Activated naive CD4-positive, alpha-beta T cell treated with anti-CD3 and anti-CD28 coated beads, Interleukin-2, amount 50 U/mL, for 72 hours (primary cell): ENCODE measurements around the gene CTNND1. TPM values are rescaled to one million over a fixed set of nuclear protein-coding genes. Genes with fewer than 3 reads are reported as not detected.

Experiments
- ATAC-seq, 2 donors: fragments of 150-1000 bp; cut with Tn5 transposase; 2 replicates each; pipeline ENCODE4 v1.10.0; 2021; ENCODE audit warnings: mild to moderate bottlenecking in 2 of 2, moderate library complexity in 2 of 2
- DNase-seq, 2 donors: peaks; one replicate each; pipeline ENCODE4 v3.0.0; 2021 to 2022; ENCODE audit warnings: low spot score in 2 of 2
- H3K27ac Mint-ChIP-seq, 2 donors: one replicate each; pipeline ENCODE4 v1.8.0; 2022; ENCODE audit warnings: mild to moderate bottlenecking in 2 of 2, mixed read lengths in 2 of 2
- H3K36me3 Mint-ChIP-seq, 2 donors: one replicate each; pipeline ENCODE4 v1.8.0; 2022; ENCODE audit warnings: mixed read lengths in 2 of 2
- H3K9me3 Mint-ChIP-seq, 2 donors: one replicate each; pipeline ENCODE4 v1.8.0; 2022; ENCODE audit warnings: mixed read lengths in 2 of 2
- total RNA-seq, 2 donors: library from RNA; stranded (reverse); gene quantifications; one replicate each; pipeline ENCODE4 v1.2.3, GENCODE V29; 2022

The CTNND1 gene
- total RNA-seq, 2 donors from 2014 or later = 10.4 to 19.7 TPM

DNA sequence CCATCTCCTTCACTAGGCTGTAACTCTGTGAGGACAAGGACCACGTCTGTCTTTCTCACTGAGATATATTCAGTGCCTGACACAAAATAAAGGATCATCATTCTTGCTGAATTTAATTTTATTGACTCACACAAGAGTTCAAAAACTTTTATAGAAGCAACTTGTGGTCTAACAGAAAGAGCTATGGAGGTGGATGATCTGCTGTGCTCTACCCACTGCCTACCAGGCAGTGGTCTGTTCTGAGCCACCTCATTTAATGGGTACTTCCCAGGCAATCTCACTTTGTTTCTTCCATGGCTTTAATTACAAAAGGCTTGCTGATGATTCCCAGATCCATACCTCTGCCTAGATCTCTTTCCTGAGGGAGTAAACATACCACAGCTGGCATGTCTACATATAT, 14.7 kb upstream of the CTNND1 start:
- Mint-ChIP-seq H3K36me3 (peaks cover 17 to 36% of the 10 kb centered on the region in 2 donors), H3K27ac (peak overlapping the region; percentile 0 to 81), H3K9me3 (no peaks in the 10 kb centered on the region)
- no peak for DNase-seq
- ATAC-seq = no peak

DNA sequence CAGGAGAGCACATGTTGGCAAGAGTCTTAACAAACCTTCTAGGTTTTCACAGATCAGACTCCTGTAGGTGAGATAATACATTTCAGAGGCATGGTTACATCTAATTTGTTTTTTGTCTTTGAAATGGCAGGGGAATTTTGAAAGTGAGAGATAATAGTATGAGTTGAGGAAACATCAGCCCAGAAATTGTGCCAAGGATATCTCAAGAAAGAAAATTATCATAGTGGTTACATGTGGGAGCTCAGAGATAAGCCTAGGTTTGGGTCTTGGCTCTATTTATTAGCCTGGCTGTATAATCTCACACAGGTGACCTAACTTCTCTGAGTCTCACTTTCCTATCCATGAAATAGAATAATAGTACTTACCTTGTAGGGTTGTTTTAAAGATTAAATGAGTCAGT, 10.4 kb upstream of the CTNND1 start:
- no peak for ATAC-seq
- Mint-ChIP-seq H3K27ac (no peak overlapping the region), H3K36me3 (peaks cover 0 to 5% of the 10 kb centered on the region in 2 donors), H3K9me3 (no peaks in the 10 kb centered on the region)
- no peak for DNase-seq

DNA sequence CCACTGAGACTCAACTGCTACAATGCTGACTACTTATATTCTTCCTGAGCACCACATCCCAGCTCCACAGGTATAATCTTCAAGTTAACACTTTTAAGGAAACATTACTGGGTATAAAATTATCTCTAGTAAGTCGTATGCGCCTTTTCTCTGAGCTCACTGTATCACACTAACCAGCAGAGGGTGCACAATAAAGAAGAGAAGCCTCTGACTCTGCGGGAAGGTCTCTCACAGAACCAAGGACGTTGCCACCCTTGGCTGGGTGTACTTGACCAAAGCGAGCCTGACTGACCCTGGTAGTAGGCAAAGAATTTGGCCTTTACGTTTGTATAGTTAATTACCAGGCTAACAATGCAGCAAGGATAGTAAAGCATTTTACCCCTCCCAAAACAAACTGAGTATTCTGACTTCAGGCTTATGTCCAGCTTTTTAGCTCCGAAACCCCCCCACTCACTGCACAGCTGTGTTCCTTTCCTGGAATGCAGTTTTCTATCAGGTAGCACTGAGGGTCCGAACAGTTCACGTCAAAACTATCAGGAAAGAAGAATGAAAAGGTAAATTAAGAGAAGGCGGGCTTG, 9.8 kb upstream of the CTNND1 start, which contains the start of gene BTBD18:
Gene BTBD18 (minus strand): TSS at position 144 of the 578 bp plus-strand sequence. CDS start 631 bp downstream, outside the sequence.
- H3K36me3 Mint-ChIP-seq = no peaks in the 10 kb centered on the region
- no peak for DNase-seq
- peak within 1 kb of the TSS; percentile 29 to 87 for H3K27ac Mint-ChIP-seq
- H3K9me3 Mint-ChIP-seq = no peaks in the 10 kb centered on the region
- peak in 1 of 2 donors; percentile 48 for ATAC-seq

DNA sequence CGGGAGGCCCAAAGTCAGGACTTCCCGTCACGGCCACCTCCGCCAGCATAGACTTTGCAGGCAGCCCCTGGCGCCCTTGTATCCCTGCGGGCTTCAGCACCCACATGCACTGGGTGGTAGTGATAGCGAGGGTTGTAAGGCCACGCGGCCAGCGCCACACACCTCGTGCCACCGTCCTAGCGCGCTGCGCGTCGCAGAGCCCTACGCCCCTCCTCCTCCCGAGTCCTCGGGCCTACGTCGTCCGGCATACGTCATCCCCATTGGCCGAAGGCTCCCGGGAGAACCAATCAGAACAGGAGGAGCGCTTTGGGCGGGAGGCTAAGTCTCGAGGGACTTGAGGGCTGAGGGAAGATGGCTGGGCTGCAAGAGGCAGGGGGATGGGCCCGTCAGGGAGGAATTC, 8.6 kb upstream of the CTNND1 start:
- ATAC-seq (no peak), DNase-seq (no peak)
- Mint-ChIP-seq H3K36me3 (no peaks in the 10 kb centered on the region), H3K27ac (no peak overlapping the region), H3K9me3 (no peaks in the 10 kb centered on the region)

DNA sequence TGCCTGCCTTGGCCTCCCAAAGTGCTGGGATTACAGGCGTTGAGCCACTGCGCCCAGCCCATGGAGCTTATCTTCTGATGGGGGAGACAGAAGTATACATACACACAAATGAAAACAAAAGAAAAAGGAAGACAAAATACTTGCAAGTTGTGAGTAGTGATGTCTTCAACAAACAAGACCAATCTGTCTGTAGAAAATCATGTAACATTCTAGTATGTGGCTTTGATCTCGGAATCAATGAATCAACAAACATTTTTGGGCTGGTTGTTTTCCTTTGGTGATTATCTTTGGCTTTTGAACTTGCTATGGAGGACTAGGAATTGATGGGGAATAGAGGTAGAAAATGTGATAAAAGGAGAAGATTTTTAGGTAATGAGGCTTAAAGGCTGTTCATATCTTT, 3.4 kb upstream of the CTNND1 start:
- Mint-ChIP-seq H3K9me3 (no peaks in the 10 kb centered on the region), H3K27ac (peak overlapping the region in 1 of 2 donors; percentile 7), H3K36me3 (peaks cover 4 to 6% of the 10 kb centered on the region in 2 donors)
- ATAC-seq = no peak
- DNase-seq = no peak

DNA sequence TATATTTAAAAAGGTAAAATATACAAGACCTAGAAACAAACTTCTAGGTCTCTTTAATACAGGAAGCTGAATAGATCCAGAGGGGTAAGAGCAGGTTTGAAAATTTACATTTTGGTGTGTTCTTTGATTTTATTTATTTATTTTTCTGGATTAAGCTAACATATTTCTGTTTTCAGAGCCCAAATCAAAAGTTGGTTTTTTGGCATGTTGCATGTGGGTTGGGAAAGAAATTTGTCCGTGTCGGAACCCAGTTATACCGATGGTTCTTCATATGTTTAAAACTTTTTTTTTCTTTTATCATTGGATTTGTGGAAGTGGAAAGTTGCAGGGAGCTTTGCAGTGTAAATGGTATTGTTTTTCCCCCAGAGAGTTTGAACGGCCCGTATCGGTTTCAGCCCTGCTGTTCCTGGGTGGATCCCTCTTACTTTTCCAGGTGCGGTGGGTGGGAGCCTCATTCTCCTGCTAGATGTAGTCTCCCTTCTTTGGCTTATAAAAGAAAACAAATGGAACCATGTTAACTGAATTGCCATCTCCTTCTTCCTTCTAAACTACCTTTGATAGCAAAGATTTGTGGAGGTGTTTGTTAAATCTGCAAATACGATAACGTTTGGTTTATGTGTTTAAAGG, 746 bp downstream of the CTNND1 start:
- no peak for DNase-seq
- ATAC-seq = no peak
- no peaks in the 10 kb centered on the region for H3K9me3 Mint-ChIP-seq
- peak overlapping the region in 1 of 2 donors; percentile 5 for H3K27ac Mint-ChIP-seq
- peaks cover 4 to 6% of the 10 kb centered on the region in 2 donors for H3K36me3 Mint-ChIP-seq

DNA sequence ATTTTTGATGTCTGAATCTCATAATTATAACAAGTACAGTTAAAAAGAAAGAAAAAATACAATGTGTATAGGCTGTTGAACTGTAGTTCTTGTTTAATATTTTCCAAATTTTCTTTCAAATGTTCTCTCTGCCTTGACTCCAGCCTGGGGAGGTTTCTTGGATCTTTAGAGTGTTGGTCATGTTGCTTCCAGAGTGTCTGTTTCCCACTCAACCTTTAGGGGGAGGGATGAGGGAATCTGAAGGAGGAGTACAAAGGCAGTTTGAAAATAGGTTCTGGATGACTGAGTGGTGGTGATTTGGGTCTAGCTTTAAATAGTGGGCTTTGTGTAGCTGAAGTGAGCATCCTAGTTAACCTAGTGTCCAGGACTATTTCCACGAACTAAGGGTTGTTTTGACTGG, 2.0 kb downstream of the CTNND1 start:
- H3K9me3 Mint-ChIP-seq = no peaks in the 10 kb centered on the region
- ATAC-seq (no peak), DNase-seq (no peak)
- peaks cover 4 to 6% of the 10 kb centered on the region in 2 donors for H3K36me3 Mint-ChIP-seq
- H3K27ac Mint-ChIP-seq = no peak overlapping the region

DNA sequence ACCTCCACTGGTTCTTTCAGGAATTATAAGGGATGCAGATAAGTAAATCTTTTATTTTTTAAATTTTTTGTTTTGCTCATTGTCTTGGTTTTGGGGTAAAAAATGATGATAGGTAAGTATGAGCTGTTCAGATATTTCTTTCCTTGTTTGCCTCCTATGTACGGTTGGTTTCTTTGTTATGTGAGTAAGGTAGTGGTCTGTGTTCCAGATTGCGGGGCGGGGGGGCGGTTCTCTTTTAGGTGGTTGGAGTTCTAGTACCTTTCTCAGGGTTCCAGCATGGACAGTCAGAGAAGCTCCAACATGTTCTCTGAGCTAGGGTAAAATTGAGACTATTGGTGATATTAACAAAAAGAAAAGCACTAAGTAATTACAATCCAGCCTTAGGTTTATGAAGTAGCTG, 2.4 kb downstream of the CTNND1 start:
- DNase-seq = no peak
- Mint-ChIP-seq H3K27ac (no peak overlapping the region), H3K9me3 (no peaks in the 10 kb centered on the region), H3K36me3 (peaks cover 4 to 6% of the 10 kb centered on the region in 2 donors)
- ATAC-seq = no peak

DNA sequence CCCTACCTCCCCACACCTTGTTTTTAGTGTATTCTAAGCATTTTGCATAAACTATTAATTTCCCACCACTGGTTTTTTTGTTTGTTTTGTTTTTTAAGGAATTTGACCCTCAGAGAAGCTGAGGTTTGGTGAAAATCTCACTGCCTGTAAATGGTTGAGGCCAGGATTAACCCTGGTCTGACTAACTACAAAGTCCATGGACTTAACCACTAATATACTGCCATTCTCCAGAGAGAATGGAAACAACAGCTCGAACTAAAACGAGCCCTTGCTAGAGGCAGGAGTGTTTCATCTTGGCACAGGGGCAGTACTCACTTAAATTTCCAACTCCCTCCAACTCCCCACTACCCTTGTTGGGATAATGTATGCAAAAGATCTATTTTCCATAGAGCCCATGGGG, 3.0 kb downstream of the CTNND1 start:
- DNase-seq (no peak), ATAC-seq (no peak)
- no peaks in the 10 kb centered on the region for H3K9me3 Mint-ChIP-seq
- no peak overlapping the region for H3K27ac Mint-ChIP-seq
- H3K36me3 Mint-ChIP-seq = peaks cover 4 to 6% of the 10 kb centered on the region in 2 donors

DNA sequence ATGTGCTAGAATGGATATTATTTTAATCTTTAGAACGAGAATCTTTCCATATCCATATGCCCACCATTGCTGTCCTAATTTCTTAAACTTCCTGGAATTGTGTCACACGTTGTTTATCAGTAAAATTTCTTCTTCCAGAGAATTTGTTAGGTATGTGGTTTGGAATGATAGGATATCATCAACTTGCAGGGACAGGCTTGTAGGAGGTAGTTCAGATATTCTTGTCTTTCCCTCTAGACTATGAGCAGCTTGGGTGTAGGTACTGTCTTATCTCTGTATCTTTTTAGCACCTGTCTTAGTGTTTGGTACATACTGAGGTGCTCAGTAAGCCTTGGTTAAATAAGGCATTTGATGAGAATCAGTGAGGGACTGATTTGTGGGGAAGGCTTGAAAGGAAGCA, 3.4 kb downstream of the CTNND1 start:
- Mint-ChIP-seq H3K9me3 (no peaks in the 10 kb centered on the region), H3K36me3 (peaks cover 4 to 6% of the 10 kb centered on the region in 2 donors), H3K27ac (no peak overlapping the region)
- ATAC-seq (no peak), DNase-seq (no peak)

DNA sequence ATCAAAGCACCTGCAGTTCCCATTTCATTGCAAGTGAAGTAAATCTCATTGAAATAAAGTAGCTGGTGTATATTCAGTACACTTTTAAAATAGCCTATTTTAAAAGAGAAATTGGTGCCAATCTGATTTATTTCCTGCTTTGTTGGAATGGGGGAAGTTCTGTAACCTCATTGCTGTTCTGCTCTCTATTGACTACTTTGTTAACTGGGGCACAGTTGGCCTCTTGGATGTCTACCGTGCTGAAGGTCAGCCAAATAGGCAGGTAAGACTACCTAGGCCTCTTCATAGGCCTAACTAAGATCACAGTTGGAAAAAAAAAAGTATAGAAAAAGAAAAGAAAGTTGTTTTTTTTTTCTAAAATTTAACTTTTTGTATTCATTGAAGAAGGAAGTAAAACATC, 9.2 kb downstream of the CTNND1 start:
- H3K36me3 Mint-ChIP-seq = no peaks in the 10 kb centered on the region
- DNase-seq (no peak), ATAC-seq (no peak)
- no peak overlapping the region for H3K27ac Mint-ChIP-seq
- H3K9me3 Mint-ChIP-seq = no peaks in the 10 kb centered on the region

DNA sequence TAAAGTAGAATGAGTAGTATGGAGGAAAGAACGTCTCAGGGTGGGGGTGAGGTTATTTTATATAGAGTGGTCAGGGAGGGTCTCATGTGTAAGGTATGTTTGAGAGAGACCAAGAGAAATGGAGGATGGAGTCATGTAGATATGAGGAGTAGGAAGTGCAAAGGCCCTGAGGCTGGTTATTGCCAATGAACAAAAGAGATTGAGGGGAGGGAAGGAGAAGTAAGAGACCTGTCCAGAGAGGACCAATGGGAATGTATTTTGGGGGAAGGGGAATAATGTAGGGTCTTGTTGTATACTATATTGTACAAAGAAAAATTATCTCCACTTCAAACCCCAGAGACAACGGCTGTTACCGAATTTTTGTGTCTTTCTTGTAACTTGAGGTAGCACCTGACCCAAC, 9.8 kb downstream of the CTNND1 start:
- no peaks in the 10 kb centered on the region for H3K9me3 Mint-ChIP-seq
- ATAC-seq (no peak), DNase-seq (no peak)
- H3K36me3 Mint-ChIP-seq = no peaks in the 10 kb centered on the region
- no peak overlapping the region for H3K27ac Mint-ChIP-seq

DNA sequence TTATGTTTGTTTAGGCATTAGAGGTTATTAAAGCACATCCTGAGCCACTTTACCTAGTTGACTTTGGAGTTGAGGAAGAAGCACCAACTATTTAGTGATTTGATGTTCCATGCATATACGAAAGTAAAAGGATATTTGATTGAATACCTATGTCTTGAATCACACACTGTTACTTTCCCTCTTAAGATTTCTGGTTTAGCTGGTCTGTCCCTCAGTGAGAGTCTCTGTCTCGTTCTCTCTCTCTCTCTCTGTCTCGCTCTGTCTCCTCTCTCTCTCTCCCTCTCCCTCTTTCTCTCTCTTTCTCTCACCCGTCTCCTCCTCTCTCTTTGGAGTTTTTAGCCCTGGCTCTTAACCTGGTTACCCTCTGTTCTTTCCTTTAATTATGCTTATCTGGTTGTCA, 11.0 kb downstream of the CTNND1 start:
- Mint-ChIP-seq H3K9me3 (no peaks in the 10 kb centered on the region), H3K27ac (no peak overlapping the region), H3K36me3 (no peaks in the 10 kb centered on the region)
- DNase-seq = no peak
- no peak for ATAC-seq

DNA sequence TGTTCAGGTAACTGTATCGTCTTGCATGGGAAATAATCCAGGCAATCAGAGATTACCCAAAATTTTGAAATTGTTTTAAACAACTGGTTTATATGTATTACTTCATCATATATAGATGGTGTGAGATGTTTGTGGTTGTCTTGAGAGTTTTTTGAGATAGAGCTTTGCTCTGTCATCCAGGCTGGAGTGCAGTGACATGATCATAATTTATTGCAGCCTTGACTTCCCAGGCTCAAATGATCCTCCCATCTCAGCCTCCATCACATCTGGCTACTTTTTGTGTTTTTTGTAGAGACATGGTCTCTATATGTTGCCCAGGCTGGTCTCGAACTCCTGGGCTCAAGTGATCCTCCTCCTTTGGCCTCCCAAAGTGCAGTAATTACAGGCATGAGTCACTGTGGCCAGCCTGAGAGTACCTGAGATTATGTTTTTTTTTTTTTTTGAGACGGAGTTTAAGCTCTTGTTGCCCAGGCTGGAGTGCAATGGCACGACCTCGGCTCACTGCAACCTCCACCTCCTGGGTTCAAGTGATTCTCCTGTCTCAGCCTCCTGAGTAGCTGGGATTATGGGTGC, 11.5 kb downstream of the CTNND1 start:
- DNase-seq = no peak
- no peaks in the 10 kb centered on the region for H3K9me3 Mint-ChIP-seq
- no peaks in the 10 kb centered on the region for H3K36me3 Mint-ChIP-seq
- no peak for ATAC-seq
- no peak overlapping the region for H3K27ac Mint-ChIP-seq

DNA sequence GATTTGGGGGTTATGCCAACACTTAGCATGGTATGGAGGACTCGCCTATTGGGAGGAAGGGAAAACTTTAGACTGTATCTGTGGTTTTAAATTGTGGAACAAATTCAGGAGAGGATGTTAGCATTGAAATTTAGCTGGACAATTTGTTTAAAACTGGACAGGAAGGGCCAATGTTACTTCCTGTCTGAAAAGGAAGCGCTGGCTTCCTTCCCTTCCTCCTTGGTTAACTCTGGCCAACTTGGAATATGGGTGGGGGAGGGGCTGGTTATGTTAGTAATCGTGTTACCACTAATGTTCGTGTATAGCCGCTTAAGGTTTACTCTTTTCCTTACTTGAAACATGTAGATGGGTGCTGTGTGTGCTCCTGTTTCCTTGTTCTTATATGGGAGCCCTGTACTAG, 13.9 kb downstream of the CTNND1 start:
- ATAC-seq = no peak
- H3K27ac Mint-ChIP-seq = no peak overlapping the region
- no peaks in the 10 kb centered on the region for H3K36me3 Mint-ChIP-seq
- no peak for DNase-seq
- H3K9me3 Mint-ChIP-seq = no peaks in the 10 kb centered on the region

DNA sequence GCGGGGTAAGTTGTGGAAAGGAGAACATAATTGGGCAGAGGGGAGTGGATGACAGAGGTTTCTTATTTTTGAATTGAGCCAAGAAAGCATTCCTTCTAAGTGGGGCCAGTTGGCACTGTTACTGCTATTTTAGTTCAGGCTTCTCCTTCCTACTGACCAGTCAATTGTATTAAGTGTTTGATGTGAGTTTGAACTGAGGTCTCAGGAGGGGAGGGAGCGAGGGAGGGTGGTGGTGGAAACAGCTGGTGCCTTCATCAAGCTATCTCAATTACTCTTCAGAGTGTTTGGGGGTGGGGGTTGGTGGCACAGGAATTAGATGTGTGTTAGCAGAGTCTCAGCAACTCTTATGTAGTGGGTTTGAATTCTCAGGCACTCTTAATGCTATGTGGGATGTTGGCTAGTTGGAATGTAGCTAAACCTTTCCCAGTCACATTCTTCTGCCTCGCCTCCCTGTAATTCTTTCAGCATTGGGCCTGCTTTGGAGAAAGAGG, 14.5 kb downstream of the CTNND1 start:
- ATAC-seq (no peak), DNase-seq (no peak)
- Mint-ChIP-seq H3K9me3 (no peaks in the 10 kb centered on the region), H3K27ac (peak overlapping the region in 1 of 2 donors; percentile 18), H3K36me3 (no peaks in the 10 kb centered on the region)

DNA sequence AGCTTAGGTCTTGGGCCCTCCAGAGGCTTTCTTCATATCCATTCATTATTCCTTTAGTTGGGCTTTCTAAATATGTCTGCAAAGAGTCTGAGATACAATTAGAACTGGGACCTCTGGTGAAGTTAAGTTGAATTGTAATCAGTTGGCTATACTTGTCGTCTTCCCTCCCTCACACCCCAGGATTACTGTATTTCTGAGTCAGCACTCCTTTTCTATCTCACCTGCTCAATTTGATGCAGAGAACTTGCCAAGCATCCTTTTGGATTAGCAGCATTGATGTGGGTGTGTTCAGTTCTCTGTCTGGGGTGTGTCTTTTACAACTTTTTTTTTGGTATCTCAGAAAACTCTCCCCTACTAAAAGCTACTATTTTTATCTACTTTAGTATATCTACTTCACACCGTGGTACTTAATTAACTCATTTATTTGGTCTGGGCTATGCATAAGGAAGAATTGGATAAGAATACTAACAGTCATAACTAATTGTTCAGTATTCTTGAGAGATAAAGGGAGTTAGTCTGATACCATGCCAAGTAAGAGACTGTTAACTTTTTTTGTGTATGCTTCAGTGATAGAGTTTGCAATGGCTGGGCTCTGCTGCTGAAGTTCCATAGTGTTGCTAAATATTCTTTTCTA, 15.1 kb downstream of the CTNND1 start:
- no peak for ATAC-seq
- no peak for DNase-seq
- no peaks in the 10 kb centered on the region for H3K36me3 Mint-ChIP-seq
- H3K27ac Mint-ChIP-seq = peak overlapping the region in 1 of 2 donors; percentile 18
- H3K9me3 Mint-ChIP-seq = no peaks in the 10 kb centered on the region
